Esophagus squamous epithelium (tissue), 4 donors: ENCODE data around the gene GALNT7.

ENCODE experiments used
- POLR2A ChIP-seq, 4 donors: fragments of 450-650 bp; IDR thresholded peaks; one replicate each; pipeline ENCODE4 v1.6.1; 2017; ENCODE audit warnings: antibody characterized with exemption in 4 of 4, mild to moderate bottlenecking in 4 of 4, moderate library complexity in 3 of 4
- TF ChIP-seq, protein P1 (sequence below), 6 experiments: fragments of 450-650 bp in 4 of 6; fragments of 200-600 bp in 2 of 6; sonication (generic) in 2 of 6; IDR thresholded peaks; one replicate each; pipeline ENCODE4 v1.5.1; 2016 to 2019; ENCODE audit warnings: antibody characterized with exemption in 6 of 6, mild to moderate bottlenecking in 4 of 6, moderate library complexity in 4 of 6

DNA sequence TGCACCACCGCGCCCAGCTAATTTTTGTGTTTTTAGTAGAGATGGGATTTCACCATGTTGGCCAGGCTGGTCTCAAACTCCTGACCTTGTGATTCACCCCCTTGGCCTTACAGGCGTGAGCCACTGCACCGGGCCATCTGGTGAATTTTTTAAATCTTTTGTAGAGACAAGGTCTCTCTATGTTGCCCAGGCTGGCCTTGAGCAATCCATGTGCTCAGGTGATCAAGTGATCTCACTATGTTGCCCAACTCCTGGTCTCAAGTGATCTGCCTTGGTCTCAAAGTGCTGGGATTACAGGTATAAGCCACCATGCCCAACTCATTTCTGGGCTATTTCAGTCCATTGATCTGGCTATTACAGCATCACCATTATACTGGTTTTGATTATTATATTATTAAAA is 22.2 kb upstream of the GALNT7 start:
- TF ChIP-seq, protein P1, sequence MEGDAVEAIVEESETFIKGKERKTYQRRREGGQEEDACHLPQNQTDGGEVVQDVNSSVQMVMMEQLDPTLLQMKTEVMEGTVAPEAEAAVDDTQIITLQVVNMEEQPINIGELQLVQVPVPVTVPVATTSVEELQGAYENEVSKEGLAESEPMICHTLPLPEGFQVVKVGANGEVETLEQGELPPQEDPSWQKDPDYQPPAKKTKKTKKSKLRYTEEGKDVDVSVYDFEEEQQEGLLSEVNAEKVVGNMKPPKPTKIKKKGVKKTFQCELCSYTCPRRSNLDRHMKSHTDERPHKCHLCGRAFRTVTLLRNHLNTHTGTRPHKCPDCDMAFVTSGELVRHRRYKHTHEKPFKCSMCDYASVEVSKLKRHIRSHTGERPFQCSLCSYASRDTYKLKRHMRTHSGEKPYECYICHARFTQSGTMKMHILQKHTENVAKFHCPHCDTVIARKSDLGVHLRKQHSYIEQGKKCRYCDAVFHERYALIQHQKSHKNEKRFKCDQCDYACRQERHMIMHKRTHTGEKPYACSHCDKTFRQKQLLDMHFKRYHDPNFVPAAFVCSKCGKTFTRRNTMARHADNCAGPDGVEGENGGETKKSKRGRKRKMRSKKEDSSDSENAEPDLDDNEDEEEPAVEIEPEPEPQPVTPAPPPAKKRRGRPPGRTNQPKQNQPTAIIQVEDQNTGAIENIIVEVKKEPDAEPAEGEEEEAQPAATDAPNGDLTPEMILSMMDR (IDR thresholded peaks at IDR 0.05), result no peak
- no peak for TF ChIP-seq POLR2A (IDR thresholded peaks at IDR 0.05)
